T-helper 1 cell treated with Interleukin-12 subunit alpha and Interleukin-12 subunit beta and Interleukin-4 antibody, amounts not matched to agents 30 ng/mL and 1 ng/mL, for 36 hours (primary cell): ENCODE data around the gene FBXO44. TPM values are rescaled to one million over a fixed set of nuclear protein-coding genes. Genes with fewer than 3 reads are reported as not detected.

ENCODE experiments used
- intact Hi-C: fragments of 100-400 bp; cut with micrococcal nuclease; formaldehyde crosslinking; loops from one replicate; pipeline ENCODE4 v1.15.1; 2024
- total RNA-seq: library from RNA; stranded (reverse); gene quantifications from 2 replicates; pipeline ENCODE4 v1.2.3, GENCODE V29; 2022

The FBXO44 gene
- total RNA-seq, 1 donor from 2014 or later, result 34.2 TPM

- intact Hi-C loops, result no loop called here
These were observed 15.3 kb upstream of the FBXO44 start for GRCh38 chr1:11639372-11639771.

GRCh38 chr1:11640101-11640500, 14.6 kb upstream of the FBXO44 start:
- intact Hi-C loops, result loop anchor here (5.0 to 10.0 kb wide), 2 partner anchors 358 to 1125 kb away; no protein-coding TSS in a partner anchor

DNA sequence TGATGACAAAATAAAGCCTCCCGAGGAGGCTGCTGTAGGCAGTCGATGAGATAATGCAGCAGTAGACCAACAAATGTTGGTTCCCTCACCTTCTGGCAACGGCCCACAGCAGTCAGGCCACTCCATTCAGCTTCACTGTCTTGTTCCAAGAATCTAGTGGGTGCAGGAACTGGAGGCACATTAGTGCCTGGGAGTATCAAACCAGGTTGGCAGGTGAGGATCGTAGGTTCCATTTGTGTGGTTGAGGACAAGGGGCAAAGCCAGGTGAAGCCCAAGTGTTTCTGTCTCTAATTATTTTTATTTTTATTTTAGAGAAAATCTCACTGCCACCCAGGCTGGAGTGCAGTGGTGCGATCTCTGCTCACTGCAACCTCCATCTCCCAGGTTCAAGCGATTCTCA, 13.7 kb upstream of the FBXO44 start:
- intact Hi-C loops, result loop anchor here (5.0 to 10.0 kb wide), 2 partner anchors 359 to 1126 kb away; no protein-coding TSS in a partner anchor

DNA sequence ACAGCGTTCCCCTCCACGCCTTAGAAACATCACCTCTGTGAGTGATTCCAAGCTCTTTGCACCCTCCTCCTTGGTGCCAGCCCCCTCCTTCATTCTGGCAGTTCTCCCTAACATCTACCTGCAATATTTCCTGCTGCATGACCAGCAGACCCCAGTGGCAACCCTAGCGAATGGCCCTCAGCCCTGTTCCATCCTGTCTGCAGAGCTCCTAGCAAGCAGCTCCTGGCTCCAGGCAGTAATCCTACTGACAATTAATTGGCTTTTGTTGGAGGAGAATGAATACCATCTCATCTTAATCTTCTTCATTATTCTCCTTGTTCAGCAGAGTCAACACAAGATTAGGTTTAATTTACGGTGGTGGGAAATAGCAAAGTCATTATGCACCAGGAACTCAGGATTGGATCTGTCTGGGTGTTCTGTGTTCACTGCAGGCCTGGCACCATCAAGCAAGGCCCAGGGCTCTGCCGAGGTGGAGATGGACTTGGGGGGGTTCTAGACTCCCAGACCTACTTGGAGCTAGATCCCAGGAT, 12.8 kb upstream of the FBXO44 start:
- intact Hi-C loops, result loop anchor here (1.0 to 10.0 kb wide), 6 partner anchors 305 to 1127 kb away; no protein-coding TSS in a partner anchor

GRCh38 chr1:11642418-11643017, 12.2 kb upstream of the FBXO44 start:
- intact Hi-C loops, result loop anchor here (1.0 to 10.0 kb wide), 6 partner anchors 305 to 1128 kb away; no protein-coding TSS in a partner anchor

GRCh38 chr1:11643782-11644181, 10.9 kb upstream of the FBXO44 start:
- intact Hi-C loops, result loop anchor here (2.0 to 10.0 kb wide), 3 partner anchors 165 to 1129 kb away; partner anchors contain the start of gene DISP3

GRCh38 chr1:11645270-11645669, 9.4 kb upstream of the FBXO44 start:
- intact Hi-C loops, result loop anchor here (1.0 to 10.0 kb wide), 4 partner anchors 74 to 1130 kb away; partner anchors contain the start of genes DISP3 and MTOR

GRCh38 chr1:11645670-11646265, 8.9 kb upstream of the FBXO44 start:
- intact Hi-C loops, result loop anchor here (1.0 to 10.0 kb wide), 4 partner anchors 74 to 1131 kb away; partner anchors contain the start of genes DISP3 and MTOR

DNA sequence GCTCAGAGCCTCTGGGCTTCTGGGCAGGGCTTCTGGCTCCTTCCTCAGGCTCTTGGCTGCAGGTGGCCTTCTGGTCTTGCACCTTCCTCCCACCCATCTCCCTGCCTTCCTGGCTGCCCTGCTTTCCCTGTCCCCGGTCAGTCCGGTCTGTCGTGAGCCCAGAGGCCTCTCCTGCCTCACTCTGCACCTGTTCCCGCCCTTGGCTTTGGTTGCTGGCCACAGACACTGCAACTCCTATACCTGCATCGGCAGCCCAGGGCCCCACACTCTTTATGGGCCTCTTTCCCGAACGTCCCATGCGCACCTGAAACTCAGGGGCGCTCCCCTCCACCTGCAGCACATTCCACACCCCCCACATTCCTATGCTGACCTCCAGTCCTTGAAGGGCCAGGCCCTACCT, 8.4 kb upstream of the FBXO44 start:
- intact Hi-C loops, result loop anchor here (5.0 to 10.0 kb wide), 2 partner anchors 384 to 1132 kb away; partner anchors contain the start of gene MTOR

DNA sequence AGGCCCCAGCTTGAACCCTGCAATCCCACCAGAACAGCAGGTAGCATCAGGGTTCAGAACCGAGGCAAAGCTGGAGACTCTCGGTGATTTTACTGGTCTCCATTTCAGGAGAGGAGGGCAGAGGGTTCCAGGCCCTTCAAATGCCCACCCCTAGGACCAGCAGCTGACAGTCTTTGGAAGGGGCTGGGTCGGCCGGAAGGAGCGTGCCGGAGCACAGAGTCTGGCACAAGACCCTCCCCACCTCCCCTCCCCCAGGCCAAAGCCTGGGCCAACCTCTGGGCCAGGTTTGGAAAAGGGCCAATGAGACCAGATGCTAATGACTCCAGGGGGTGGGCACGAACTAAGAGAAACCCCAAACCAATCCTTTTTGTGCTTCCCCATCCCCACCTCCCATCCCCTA, 7.3 kb upstream of the FBXO44 start:
- intact Hi-C loops, result loop anchor here (5.0 to 10.0 kb wide), 2 partner anchors 385 to 1133 kb away; partner anchors contain the start of gene MTOR

- intact Hi-C loops, result loop anchor here (5.0 to 10.0 kb wide), 2 partner anchors 386 to 1133 kb away; partner anchors contain the start of gene MTOR
These were observed 6.6 kb upstream of the FBXO44 start for GRCh38 chr1:11648039-11648438.

DNA sequence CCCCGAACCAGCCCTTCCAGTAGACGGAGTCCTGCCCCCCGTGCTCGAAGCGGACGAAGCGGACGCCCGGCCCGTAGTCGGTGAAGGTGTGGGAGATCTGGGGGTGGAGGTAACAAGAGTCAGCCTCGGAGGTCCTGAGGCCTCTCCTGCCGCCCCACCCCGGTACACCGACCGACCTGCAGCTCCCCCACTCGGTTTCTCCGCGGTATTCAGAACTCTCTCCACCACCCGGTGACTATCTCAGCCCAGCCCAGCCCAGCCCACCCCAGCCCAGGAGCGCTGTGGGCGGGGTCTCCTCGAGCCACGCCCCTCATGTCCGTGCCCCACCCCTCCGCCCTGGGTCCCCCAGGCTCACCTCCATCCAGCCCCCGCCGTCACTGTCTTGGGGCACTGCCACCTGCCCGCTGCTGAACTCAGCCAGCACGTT, 5.9 kb upstream of the FBXO44 start:
- intact Hi-C loops, result loop anchor here (5.0 to 10.0 kb wide), 2 partner anchors 386 to 1134 kb away; partner anchors contain the start of gene MTOR

DNA sequence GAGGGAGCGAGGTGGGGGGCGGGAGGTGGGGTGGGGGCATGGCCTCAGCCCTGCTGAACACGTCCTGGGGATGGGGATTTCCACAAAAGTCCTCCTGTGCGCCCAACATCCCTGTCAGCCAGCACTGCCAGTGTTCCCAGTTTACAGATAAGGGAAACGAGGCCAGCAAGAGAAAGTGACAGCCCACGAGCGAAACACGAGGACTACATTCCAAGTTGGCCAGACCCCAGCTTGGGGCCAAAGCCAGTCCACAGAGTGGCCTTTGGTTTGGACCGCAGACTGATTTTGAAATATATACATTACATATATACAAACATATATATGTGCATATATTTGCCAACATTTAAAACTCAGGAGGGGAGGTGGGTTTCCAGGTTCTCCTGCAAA, 5.4 kb upstream of the FBXO44 start:
- intact Hi-C loops, result loop anchor here (5.0 to 10.0 kb wide), 2 partner anchors 387 to 1134 kb away; partner anchors contain the start of gene MTOR

- intact Hi-C loops, result loop anchor here (1.0 to 10.0 kb wide), 6 partner anchors 15 to 1135 kb away; partner anchors contain the start of genes AGTRAP, FBXO6, MAD2L2 and MTOR
These were observed 4.9 kb upstream of the FBXO44 start for GRCh38 chr1:11649624-11650330.

DNA sequence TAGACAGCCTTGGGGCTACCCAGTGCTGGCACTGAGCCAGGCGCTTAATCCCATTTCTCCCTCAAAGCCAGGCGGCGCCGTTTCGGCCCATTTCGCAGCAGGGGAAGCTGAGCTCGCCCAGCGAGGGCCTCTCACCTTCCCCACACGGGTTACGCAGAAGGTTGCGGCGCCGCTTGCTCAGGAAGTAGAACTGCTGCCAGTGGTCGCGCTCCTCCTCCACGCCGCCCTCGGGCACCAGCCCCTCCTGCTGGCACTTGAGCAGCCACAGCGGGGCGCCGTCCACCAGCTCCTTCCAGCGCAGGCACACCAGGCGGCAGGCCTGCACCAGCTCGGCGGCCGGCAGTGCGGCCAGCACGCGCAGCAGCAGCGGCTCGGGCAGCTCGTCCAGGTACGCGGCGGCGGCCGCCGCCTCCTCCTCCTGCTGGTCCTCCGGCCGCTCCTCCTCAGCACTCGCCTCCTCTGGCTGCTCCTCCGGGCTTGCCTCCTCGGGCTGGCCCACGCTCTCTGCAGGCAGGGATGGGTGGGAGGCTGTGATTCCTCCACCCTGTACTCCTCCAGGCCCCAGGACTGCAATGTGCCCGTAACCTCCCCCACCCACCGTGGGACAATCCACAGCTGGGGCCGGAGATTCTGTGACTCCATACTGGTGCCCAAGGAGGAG, 4.2 kb upstream of the FBXO44 start:
- intact Hi-C loops, result loop anchor here (1.0 to 5.0 kb wide), 4 partner anchors 14 to 87 kb away; partner anchors contain the start of genes AGTRAP, FBXO6 and MAD2L2

- intact Hi-C loops, result loop anchor here (2.0 to 5.0 kb wide), 2 partner anchors 14 to 86 kb away; partner anchors contain the start of genes AGTRAP and FBXO6
These were observed 3.7 kb upstream of the FBXO44 start for GRCh38 chr1:11651017-11651416.

- intact Hi-C loops, result loop anchor here (5.0 kb wide), 1 partner anchor 85 kb away; the partner anchor contains the start of gene AGTRAP
These were observed 2.4 kb upstream of the FBXO44 start for GRCh38 chr1:11652203-11652780.

- intact Hi-C loops, result loop anchor here (5.0 kb wide), 1 partner anchor 84 kb away; the partner anchor contains the start of gene AGTRAP
These were observed 1.4 kb upstream of the FBXO44 start for GRCh38 chr1:11653101-11653860.

- intact Hi-C loops, result loop anchor here (1.0 to 5.0 kb wide), 3 partner anchors 28 to 153 kb away; partner anchors contain the start of genes AGTRAP, CLCN6 and MAD2L2
These were observed 878 bp upstream of the FBXO44 start for GRCh38 chr1:11653861-11654136.
